SK-N-SH (cell line): ENCODE data around the gene PIAS1. TPM values are rescaled to one million over a fixed set of nuclear protein-coding genes. Genes with fewer than 3 reads are reported as not detected.

ENCODE experiments used
- CTCF ChIA-PET: fragments of 300-600, 350-600 bp; formaldehyde crosslinking; extraction: SDS; loops from one replicate; lab custom pipeline; 2021; lab: Yijun Ruan, JAX
- POLR2A ChIA-PET: fragments of 350-600 bp; sonication (Branson Sonifier 250); formaldehyde crosslinking; extraction: SDS; loops from one replicate; lab custom pipeline; 2020; ENCODE audit warnings: antibody characterized with exemption, inconsistent platforms; lab: Yijun Ruan, JAX
- DNase-seq: peaks from one replicate; pipeline ENCODE4 v3.0.0; 2012
- H2AFZ ChIP-seq: fragments of 200-600 bp; sonication (generic); 2 replicates; pipeline ENCODE4 v1.8.1; 2016; ENCODE audit warnings: antibody characterized with exemption, mild to moderate bottlenecking, low read depth
- H3F3A ChIP-seq: fragments of 200-600 bp; sonication (generic); replicated peaks from 2 replicates; pipeline ENCODE3; 2016; ENCODE audit warnings: antibody characterized with exemption, mild to moderate bottlenecking; ENCODE audit not compliant: insufficient read depth
- H3K27ac ChIP-seq, 2 experiments: fragments of 200-500 bp in 1 of 2; fragments of 200-600 bp in 1 of 2; sonication (Bioruptor generic) in 1 of 2; sonication (generic), shearing (Covaris generic) in 1 of 2; 2 replicates each; pipeline versions ENCODE4 v1.5.1 to v1.6.1; 2014 to 2016; ENCODE audit warnings: low read depth in 2 of 2, inconsistent platforms in 1 of 2, low read length in 1 of 2, mild to moderate bottlenecking in 1 of 2, mixed read lengths in 1 of 2
- H3K27me3 ChIP-seq: fragments of 200-600 bp; sonication (generic), shearing (Covaris generic); 2 replicates; pipeline ENCODE4 v1.6.1; 2016; ENCODE audit warnings: mixed run types; ENCODE audit not compliant: insufficient read depth
- H3K36me3 ChIP-seq, 2 experiments: fragments of 200-500 bp in 1 of 2; fragments of 200-600 bp in 1 of 2; sonication (Bioruptor generic) in 1 of 2; sonication (generic) in 1 of 2; replicated peaks in 1 of 2; 2 replicates each; pipeline versions ENCODE3 to v1.5.1; 2014 to 2016; ENCODE audit warnings: low read length in 1 of 2, mild to moderate bottlenecking in 1 of 2; ENCODE audit not compliant: insufficient read depth in 2 of 2, control insufficient read depth in 1 of 2
- H3K4me1 ChIP-seq, 2 experiments: fragments of 200-500 bp in 1 of 2; fragments of 200-600 bp in 1 of 2; sonication (Bioruptor generic) in 1 of 2; sonication (generic), shearing (Covaris generic) in 1 of 2; 2 replicates each; pipeline versions ENCODE4 v1.5.1 to v1.6.1; 2014 to 2016; ENCODE audit warnings: low read depth in 1 of 2, low read length in 1 of 2, mixed run types in 1 of 2; ENCODE audit not compliant: insufficient read depth in 2 of 2, control insufficient read depth in 1 of 2
- H3K4me2 ChIP-seq: fragments of 200-600 bp; sonication (generic), shearing (Covaris generic); 2 replicates; pipeline ENCODE4 v1.6.1; 2017; ENCODE audit warnings: mixed run types
- H3K4me3 ChIP-seq, 2 experiments: fragments of 200-500 bp in 1 of 2; fragments of 200-600 bp in 1 of 2; sonication (Bioruptor generic) in 1 of 2; sonication (generic), shearing (Covaris generic) in 1 of 2; 2 replicates each; pipeline versions ENCODE4 v1.5.1 to v1.8.1; 2014 to 2016; ENCODE audit warnings: low read depth in 2 of 2, inconsistent platforms in 1 of 2, low read length in 1 of 2, mild to moderate bottlenecking in 1 of 2, mixed read lengths in 1 of 2, moderate library complexity in 1 of 2
- H3K79me2 ChIP-seq: fragments of 200-600 bp; sonication (generic); 2 replicates; pipeline ENCODE4 v1.8.1; 2017; ENCODE audit warnings: mild to moderate bottlenecking; ENCODE audit not compliant: insufficient read depth
- H3K9ac ChIP-seq: fragments of 200-600 bp; sonication (generic); 2 replicates; pipeline ENCODE4 v1.6.1; 2017; ENCODE audit warnings: mixed run types
- H3K9me2 ChIP-seq: fragments of 200-600 bp; sonication (generic); 2 replicates; pipeline ENCODE4 v1.6.1; 2017; ENCODE audit warnings: mixed run types
- H3K9me3 ChIP-seq: fragments of 200-600 bp; sonication (generic); 2 replicates; pipeline ENCODE4 v1.6.1; 2017; ENCODE audit warnings: mixed run types, mild to moderate bottlenecking, moderate library complexity
- H4K20me1 ChIP-seq: fragments of 200-600 bp; sonication (generic); 2 replicates; pipeline ENCODE4 v1.6.1; 2017; ENCODE audit warnings: mild to moderate bottlenecking, mixed run types; ENCODE audit not compliant: insufficient read depth
- CHD2 ChIP-seq: fragments of 150-350 bp; IDR thresholded peaks from 2 replicates; pipeline ENCODE4 v1.6.1; 2018; ENCODE audit warnings: low read length; ENCODE audit not compliant: partially characterized antibody
- ELF1 ChIP-seq: IDR thresholded peaks from 2 replicates; pipeline ENCODE4 v1.4.0; 2012
- EZH2phosphoT487 ChIP-seq: fragments of 200-600 bp; sonication (generic); IDR thresholded peaks from 2 replicates; pipeline ENCODE4 v1.6.1; 2017; ENCODE audit warnings: low read depth, mixed run types, mild to moderate bottlenecking, antibody characterized with exemption, moderate library complexity, borderline replicate concordance
- FOSL2 ChIP-seq: IDR thresholded peaks from 2 replicates; pipeline ENCODE4 v1.4.0; 2012; ENCODE audit warnings: low read depth, mild to moderate bottlenecking, moderate library complexity, borderline replicate concordance
- FOXJ3 ChIP-seq: sonication (generic); formaldehyde crosslinking; IDR thresholded peaks from 2 replicates; pipeline ENCODE4 v1.5.1; 2020; ENCODE audit warnings: mild to moderate bottlenecking, missing genetic modification reagents
- GABPA ChIP-seq: IDR thresholded peaks from 2 replicates; pipeline ENCODE4 v1.4.0; 2012; ENCODE audit warnings: low read depth, mild to moderate bottlenecking
- IRF3 ChIP-seq: fragments of 150-350 bp; IDR thresholded peaks from 2 replicates; pipeline ENCODE4 v1.6.1; 2016; ENCODE audit warnings: mild to moderate bottlenecking, low read depth, low read length
- JUND ChIP-seq: IDR thresholded peaks from 2 replicates; pipeline ENCODE4 v1.4.0; 2012
- MAX ChIP-seq: IDR thresholded peaks from 2 replicates; pipeline ENCODE4 v1.4.0; 2012; ENCODE audit warnings: low read depth
- NFIC ChIP-seq: IDR thresholded peaks from 2 replicates; pipeline ENCODE4 v1.4.0; 2012; ENCODE audit warnings: borderline replicate concordance
- NRF1 ChIP-seq: IDR thresholded peaks from 2 replicates; pipeline ENCODE4 v1.6.1; 2012; ENCODE audit warnings: low read depth, mild to moderate bottlenecking, low read length
- RFX5 ChIP-seq: IDR thresholded peaks from 2 replicates; pipeline ENCODE4 v1.6.1; 2012; ENCODE audit warnings: mild to moderate bottlenecking, improper control_type of control experiment, low read length
- SIN3A ChIP-seq: IDR thresholded peaks from 2 replicates; pipeline ENCODE4 v1.6.1; 2012; ENCODE audit warnings: low read depth, mild to moderate bottlenecking, low read length, moderate library complexity, borderline replicate concordance
- SMC3 ChIP-seq: IDR thresholded peaks from 2 replicates; pipeline ENCODE4 v1.6.1; 2012; ENCODE audit warnings: low read depth, low read length, improper control_type of control experiment
- TAF1 ChIP-seq: IDR thresholded peaks from 2 replicates; pipeline ENCODE4 v1.6.1; 2012; ENCODE audit warnings: low read depth, mild to moderate bottlenecking, low read length, moderate library complexity, borderline replicate concordance
- TCF12 ChIP-seq: IDR thresholded peaks from 2 replicates; pipeline ENCODE4 v1.4.0; 2012
- USF1 ChIP-seq: IDR thresholded peaks from 2 replicates; pipeline ENCODE4 v1.4.0; 2012; ENCODE audit warnings: low read depth, borderline replicate concordance
- ZBTB33 ChIP-seq: IDR thresholded peaks from 2 replicates; pipeline ENCODE4 v1.4.0; 2012; ENCODE audit warnings: low read depth, borderline replicate concordance
- WGBS: methylation state at CpG from one replicate; pipeline ENCODE4 v1.1.6; 2017; ENCODE audit warnings: low lambda C conversion rate; 5-methylcytosine and 5-hydroxymethylcytosine counted together
- polyA plus RNA-seq, 3 experiments: library from polyadenylated mRNA; depleted of rRNA; stranded (reverse); fragments of >200 nt; gene quantifications; 2 replicates each; pipeline ENCODE4 v1.2.3, GENCODE V29; 2012
- TF ChIP-seq, protein P1 (sequence below): fragments of 200-600 bp; sonication (generic); IDR thresholded peaks from 2 replicates; pipeline ENCODE4 v1.6.1; 2017; ENCODE audit warnings: antibody characterized with exemption, mild to moderate bottlenecking, moderate library complexity

Gene PIAS1
- polyA plus RNA-seq, 1 of the 3 experiments (the other 2 are of a cell fraction), result 9.0 TPM

DNA sequence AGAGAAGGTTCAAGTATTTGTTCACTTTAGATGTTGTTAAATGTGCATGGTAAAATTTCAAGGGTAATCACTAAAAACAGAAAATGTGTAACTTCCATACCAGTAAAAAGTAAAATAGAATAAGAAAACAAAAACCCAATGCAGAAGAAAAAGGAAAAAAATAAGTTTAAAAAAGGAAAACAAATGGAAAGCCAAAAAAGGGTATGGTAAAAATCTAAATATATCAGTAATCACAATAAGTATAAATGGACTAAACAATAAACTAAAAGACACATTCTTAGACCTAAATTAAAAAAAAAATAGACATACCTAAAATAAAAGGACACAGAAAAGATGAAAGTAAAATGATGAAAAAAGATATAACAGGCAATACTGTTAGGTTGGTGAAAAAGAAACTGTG is 184.9 kb downstream of the PIAS1 start:
- POLR2A ChIA-PET, result no interaction called here
- CTCF ChIA-PET, result interaction anchor here (1.7 to 3.8 kb wide), 2 partner anchors 14 to 67 kb away, joined by 8 to 17 read pairs; no protein-coding TSS in a partner anchor
- no peaks in the 10 kb centered on the region for H4K20me1 ChIP-seq

DNA sequence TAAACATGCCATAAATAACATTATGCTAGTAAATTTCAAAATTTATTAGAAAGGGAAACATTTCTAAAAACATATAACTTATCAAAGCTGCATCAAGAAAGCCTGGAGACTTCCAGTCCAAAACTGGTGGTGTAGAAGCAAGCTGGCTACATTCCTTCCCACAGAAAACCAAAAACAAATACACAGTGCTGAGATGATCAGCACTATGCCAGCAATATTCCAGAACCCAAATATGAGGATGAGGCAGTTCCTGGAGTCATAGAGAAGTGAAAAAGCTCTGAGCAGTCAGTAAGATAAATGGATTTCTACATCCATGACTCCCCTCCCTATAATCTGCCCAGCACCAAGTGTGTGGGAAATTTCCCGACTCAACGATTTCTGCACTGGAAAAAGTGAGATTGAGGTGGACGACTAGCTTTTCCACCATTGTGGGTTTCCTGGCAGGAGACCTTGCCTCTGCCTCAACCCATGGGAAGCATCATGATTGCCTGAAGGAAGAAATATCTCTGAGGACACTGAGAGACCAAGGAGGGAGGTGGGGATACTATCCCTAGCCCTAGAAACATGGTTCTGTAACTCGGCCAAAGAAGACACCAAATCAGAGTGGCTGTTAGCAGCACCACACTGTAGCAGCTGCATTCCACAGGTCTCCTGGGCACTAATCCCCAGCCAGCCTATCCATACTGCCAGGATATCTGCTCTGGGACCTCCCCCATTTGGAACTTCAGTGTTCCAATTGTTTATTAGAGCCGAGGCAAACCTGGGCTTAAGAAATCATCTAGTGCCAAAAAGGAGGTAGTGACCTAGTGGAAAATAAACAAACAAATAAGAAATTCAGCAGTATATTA is 187.2 kb downstream of the PIAS1 start:
- H3K4me3 ChIP-seq, result no peak overlapping the region
- H4K20me1 ChIP-seq, result no peaks in the 10 kb centered on the region
- CTCF ChIA-PET, result interaction anchor here (0.7 to 3.8 kb wide), 2 partner anchors 12 to 30 kb away, joined by 3 to 17 read pairs; no protein-coding TSS in a partner anchor
- peaks cover 0 to 4% of the 10 kb centered on the region in 2 experiments for H3K36me3 ChIP-seq
- POLR2A ChIA-PET, result no interaction called here
- no peak overlapping the region for H3K4me2 ChIP-seq
- no peaks in the 10 kb centered on the region for H3K27me3 ChIP-seq
- 0 out of 2 replicates have a peak, but pooled peaks cover 9% of the 10 kb centered on the region for H3K9me3 ChIP-seq
- H2AFZ ChIP-seq, result no peak overlapping the region
- no peak overlapping the region for H3K9ac ChIP-seq
- H3K9me2 ChIP-seq, result no peaks in the 10 kb centered on the region
- H3F3A ChIP-seq, result no peaks in the 10 kb centered on the region
- no peaks in the 10 kb centered on the region for H3K4me1 ChIP-seq
- H3K27ac ChIP-seq, result no peak overlapping the region
- no peaks in the 10 kb centered on the region for H3K79me2 ChIP-seq
- no peak for DNase-seq
- 70% methylated on average over 5 of the region's 5 CpGs for WGBS
- TF ChIP-seq MAX (no peak), FOSL2 (no peak), TAF1 (no peak), TCF12 (no peak), NRF1 (no peak), SIN3A (no peak), ELF1 (no peak), IRF3 (no peak), CHD2 (no peak), RFX5 (no peak)
- TF ChIP-seq, protein P1, sequence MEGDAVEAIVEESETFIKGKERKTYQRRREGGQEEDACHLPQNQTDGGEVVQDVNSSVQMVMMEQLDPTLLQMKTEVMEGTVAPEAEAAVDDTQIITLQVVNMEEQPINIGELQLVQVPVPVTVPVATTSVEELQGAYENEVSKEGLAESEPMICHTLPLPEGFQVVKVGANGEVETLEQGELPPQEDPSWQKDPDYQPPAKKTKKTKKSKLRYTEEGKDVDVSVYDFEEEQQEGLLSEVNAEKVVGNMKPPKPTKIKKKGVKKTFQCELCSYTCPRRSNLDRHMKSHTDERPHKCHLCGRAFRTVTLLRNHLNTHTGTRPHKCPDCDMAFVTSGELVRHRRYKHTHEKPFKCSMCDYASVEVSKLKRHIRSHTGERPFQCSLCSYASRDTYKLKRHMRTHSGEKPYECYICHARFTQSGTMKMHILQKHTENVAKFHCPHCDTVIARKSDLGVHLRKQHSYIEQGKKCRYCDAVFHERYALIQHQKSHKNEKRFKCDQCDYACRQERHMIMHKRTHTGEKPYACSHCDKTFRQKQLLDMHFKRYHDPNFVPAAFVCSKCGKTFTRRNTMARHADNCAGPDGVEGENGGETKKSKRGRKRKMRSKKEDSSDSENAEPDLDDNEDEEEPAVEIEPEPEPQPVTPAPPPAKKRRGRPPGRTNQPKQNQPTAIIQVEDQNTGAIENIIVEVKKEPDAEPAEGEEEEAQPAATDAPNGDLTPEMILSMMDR, result no peak

More for the DNA sequence above, 184.9 kb downstream of the PIAS1 start:
- H2AFZ ChIP-seq, result no peak overlapping the region
- H3K4me2 ChIP-seq, result no peak overlapping the region
- H3K9me2 ChIP-seq, result no peaks in the 10 kb centered on the region
- peaks cover 0 to 4% of the 10 kb centered on the region in 2 experiments; a peak in 1 of 4 replicates for H3K4me1 ChIP-seq
- no peaks in the 10 kb centered on the region for H3K27me3 ChIP-seq
- H3K79me2 ChIP-seq, result no peaks in the 10 kb centered on the region
- peaks cover 0 to 4% of the 10 kb centered on the region in 2 experiments for H3K36me3 ChIP-seq
- H3K4me3 ChIP-seq, result no peak overlapping the region
- no peak overlapping the region for H3K27ac ChIP-seq
- H3F3A ChIP-seq, result no peaks in the 10 kb centered on the region
- no peak overlapping the region for H3K9ac ChIP-seq
- DNase-seq, result no peak
- no peaks in the 10 kb centered on the region for H3K9me3 ChIP-seq
- TF ChIP-seq TCF12 (no peak), FOXJ3 (CRISPR knock-in tag) (no peak), USF1 (no peak), JUND (no peak), SMC3 (no peak), EZH2phosphoT487 (no peak), NFIC (no peak), NRF1 (no peak), ZBTB33 (no peak), GABPA (no peak), SIN3A (no peak), FOSL2 (no peak), TAF1 (no peak), RFX5 (no peak)
